GM18505 (cell line): Measurements from ENCODE around the gene UNC5A.

Source experiments
- ATAC-seq: cut with Tn5 transposase; IDR thresholded peaks from one replicate; pipeline ENCODE4 v1.9.1; 2021; ENCODE audit not compliant: unreplicated experiment
- POLR2A ChIP-seq: IDR thresholded peaks from 4 replicates; pipeline ENCODE4 v1.6.1; 2011; ENCODE audit warnings: borderline replicate concordance; ENCODE audit not compliant: insufficient read depth, insufficient read length; ENCODE audit errors: extremely low read depth

Gene UNC5A

DNA sequence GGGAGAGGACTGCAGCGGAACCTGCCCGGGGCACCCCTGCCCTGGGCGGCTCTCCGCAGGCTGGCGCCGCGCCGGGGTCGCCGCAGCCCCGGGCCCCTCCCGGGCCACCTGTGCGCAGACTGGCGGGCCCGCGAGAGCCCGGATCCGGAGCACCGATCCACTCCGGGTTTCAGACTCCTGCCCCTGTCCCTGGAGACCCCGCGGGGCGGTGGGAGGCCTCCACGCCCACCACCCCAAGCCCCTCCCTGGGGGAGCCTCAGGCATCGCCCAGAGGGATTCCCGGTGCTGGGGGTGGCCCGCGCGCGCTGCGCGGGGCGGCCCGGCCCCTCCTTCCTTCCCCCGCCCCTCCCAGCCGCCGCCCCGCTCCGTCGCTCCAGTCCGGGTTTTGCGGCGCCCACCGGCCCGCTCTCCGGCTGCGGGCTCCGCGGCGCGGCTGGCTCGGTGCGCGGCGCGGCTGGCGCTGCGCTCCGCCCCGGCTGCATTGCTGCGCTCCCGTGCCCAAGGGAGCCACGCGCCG lies at the start of gene UNC5A:
Gene UNC5A, plus strand, starts transcription at position 479 of the 517 bp plus-strand sequence. CDS start 192 bp downstream, outside the sequence.
- no peak for TF ChIP-seq POLR2A
- ATAC-seq: no peak

DNA sequence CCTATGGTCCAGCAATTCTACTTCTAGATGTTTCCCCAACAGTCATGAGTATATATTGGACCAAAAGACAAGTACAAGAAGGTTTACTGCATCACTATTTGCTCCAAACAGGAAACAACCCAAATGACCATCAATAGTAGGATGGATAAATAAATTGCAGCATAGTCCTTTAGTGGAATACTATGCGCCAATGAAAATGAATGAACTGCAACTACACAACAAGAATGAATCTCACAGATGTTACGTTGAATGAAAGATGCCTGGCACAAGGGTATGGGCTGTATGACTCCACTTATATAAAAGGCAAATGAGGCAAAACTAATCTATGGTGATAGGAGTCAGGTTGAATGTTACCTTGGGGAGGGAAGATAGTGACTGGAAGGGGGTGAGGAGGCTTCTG lies 48.6 kb upstream of the UNC5A start:
- TF ChIP-seq POLR2A: no peak
- ATAC-seq: no peak

DNA sequence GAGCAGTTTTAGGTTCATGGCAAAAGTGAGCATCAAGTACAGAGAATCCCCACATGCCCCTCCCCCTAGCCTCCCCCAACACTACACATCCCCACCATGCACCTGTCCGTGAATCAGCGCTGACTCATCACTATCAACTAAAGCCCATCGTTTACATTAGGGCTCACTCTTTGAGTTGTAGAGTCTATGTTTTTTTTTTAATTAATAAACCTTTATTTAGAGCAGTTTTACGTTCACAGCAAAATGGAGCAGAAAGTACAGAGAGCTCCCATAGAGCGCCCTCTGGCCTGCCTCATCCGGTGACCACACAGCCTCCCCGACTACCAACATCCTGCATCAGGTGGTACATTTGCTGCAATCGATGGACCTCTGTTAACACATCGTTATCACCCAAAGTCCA lies 47.9 kb upstream of the UNC5A start:
- no peak for ATAC-seq
- TF ChIP-seq POLR2A: no peak

DNA sequence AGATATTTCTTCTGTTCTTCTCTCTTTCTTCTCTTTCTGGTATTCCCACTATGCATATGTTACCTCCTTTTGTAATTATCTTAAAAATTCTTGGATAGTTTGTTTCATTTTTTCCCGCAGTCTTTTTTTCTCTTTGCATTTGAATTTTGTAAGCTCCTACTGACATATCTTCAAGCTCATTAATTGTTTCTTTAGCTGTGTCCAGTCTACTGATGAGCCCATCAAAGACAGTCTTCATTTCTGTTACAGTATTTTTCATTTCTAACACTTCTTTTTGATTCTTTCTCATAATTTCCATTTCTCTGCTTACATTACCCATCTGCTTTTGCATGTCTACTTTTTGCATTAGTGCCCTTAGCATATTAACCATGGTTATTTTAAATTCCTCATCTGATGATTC lies 44.7 kb upstream of the UNC5A start:
- no peak for TF ChIP-seq POLR2A
- ATAC-seq: no peak

DNA sequence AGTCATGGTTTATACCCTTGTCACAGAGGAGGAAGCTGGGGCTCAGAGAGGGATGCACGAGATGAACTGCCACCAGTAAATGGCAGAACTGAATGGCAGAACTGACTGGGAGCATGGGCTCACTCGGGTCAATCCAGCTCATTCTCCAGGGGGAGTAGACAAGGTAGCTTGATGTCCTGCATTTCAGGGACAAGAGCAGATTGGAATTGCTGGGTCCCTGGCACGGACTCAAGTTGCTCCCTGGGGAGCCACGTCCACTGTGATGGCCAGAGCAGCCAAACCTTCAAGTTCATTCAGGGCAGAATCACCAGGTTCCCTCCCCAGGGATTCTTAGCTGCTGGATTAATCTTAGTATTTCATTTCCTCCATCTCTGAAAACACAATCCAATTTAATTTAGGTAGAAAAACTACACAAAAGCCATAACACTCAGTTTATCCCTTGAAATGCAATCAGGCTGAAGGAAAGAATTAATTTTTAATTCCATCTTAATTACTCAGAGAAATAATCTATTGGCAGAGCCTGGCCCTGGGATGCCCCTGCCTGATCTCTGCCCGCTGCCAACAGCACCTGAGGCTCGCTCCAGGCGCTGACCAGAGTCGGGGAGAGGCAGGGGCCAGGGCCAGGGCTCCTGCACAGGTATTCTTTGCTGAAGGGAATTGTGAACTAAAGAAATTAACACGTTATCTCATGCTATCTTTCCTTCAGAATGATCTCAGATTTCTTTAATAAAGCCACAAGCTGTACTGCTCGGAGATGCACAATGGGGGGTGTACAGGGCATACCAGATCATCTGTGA lies 42.0 kb upstream of the UNC5A start:
- no peak for TF ChIP-seq POLR2A
- no peak for ATAC-seq

DNA sequence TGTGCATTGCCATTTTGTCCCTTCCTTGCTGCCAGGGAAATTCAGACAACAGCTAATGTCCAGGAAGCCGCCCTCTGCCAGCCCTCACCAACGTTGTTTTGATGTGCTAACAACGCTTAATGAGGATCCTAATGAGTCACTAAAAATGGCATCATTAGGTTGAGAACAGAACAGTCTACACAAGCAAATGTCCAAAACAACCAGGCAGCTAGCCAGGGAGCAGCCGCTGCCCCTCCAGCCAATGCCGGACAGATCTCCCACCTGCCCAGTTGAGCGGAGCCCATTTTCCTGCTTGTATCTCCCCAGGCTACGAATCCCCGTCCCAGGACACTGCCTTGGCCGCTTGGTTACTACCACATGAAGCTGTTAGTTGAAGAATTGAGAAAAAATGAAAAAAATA lies 40.4 kb upstream of the UNC5A start:
- ATAC-seq: no peak
- TF ChIP-seq POLR2A: no peak

DNA sequence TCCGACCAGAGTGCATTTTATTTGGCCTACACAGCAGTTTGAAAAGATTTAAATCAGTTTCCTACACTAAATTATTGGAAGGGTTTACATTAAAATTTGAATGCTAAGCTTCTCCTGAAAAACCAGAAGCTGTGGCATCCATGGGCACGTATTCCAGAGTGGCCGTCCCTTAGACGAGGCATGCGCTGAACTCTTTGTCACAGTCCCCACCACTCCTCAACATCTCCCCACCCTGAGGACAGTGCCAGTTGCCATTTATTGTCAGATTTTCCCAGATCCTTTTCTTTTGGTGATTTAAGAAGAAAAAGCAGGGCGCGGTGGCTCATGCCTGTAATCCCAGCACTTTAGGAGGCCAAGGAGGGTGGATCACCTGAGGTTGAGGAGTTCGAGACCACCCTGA lies 39.9 kb upstream of the UNC5A start:
- ATAC-seq: no peak
- TF ChIP-seq POLR2A: no peak

DNA sequence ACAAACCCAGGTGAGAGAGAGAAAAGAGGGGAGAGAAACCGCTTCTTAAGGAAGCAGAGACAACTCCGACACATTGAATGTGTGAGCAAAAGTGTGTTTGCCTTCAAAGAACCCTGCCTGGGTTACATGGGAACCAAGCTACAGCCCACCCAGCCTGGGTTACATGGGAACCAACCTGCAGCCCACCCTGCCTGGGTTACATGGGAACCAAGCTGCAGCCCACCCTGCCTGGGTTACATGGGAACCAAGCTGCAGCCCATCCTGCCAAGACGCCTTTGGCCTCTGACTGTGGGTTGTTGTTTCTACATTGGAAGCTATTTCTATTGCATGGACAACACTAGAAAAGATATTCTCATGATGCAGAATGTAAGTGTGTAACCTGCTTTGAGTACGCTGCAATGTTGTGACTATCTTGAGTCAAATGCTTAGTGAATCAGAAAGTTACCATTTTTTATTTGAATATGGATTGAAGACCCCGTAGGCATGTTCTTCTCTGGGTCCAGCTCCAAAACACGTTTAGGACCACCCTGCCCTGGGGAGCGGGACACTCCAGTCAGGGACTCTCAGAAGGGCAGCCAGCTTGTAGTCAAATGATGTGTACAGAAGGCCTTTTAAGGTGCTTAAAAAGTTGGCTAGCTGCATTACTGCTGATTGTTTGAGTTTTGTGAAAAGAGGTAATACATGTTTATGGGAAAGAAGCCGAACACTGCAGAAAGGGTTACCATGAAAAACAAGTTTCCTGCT lies 39.1 kb upstream of the UNC5A start:
- TF ChIP-seq POLR2A: no peak
- no peak for ATAC-seq

DNA sequence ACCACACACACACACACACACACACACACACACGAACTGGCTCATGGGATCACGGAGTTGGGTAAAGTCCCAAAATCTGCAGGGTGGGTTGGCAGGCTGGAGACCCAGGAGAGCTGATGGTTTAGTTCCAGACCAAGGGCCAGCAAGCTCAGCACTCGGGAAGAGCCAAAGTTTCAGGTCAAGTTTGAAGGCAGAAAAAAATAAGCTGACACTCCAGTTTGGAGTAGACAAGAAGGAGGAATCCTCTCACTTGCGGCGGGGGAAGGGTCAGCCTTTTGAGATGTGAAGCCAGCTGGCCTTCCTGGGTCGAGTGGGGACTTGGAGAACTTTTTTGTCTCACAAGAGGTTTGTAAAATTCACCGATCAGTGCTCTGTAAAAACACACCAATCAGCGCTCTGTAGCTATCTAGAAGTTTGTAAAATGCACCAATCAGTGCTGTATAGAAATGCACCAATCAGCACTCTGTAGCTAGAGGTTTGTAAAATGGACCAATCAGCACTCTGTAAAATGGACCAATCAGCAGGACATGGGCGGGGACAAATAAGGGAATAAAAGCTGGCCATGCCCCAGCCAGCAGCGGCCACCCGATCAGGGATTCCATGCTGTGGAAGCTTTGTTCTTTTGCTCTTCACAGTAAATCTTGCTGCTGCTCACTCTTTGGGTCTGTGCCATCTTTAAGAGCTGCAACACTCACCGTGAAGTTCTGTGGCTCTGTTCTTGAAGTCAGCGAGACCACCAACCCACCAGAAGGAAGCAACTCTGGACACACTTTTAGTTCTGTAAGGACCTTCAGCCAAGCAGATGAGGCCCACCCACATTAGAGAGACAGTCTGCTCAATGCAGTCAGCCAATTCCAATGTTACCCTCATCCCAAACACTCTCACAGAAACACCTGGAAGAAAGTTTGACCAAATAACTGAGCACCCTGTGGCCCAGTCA lies 37.8 kb upstream of the UNC5A start:
- TF ChIP-seq POLR2A: no peak
- no peak for ATAC-seq

DNA sequence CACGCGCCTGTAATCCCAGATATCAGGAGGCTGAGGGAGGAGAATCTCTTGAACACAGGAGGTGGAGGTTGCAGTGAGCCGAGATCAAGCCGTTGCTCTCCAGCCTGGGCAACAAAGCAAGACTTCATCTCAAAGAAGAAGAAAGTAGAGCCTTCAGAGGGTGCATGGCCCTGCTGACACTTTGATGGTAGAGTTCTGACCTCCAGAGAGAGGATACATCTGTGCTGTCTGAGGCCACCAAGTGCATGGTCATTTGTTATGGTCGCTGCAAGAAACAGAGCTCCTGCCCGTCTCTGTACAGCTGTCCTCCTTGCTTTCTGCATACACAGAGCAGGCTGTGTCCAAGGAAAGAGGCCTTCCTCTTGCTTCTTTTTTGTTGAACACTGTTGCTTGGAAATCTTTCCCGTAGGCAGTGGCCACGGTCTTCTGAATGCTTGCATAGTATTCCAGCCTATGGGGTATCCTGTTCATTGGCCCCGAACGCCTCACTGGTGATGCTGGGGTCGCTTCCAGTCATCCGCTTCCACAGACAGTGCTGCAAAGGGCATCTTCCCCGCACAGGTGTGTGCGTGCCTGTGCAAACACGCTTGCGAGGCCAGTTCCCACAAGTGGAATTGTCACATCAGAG lies 36.8 kb upstream of the UNC5A start:
- ATAC-seq: no peak
- TF ChIP-seq POLR2A: no peak

DNA sequence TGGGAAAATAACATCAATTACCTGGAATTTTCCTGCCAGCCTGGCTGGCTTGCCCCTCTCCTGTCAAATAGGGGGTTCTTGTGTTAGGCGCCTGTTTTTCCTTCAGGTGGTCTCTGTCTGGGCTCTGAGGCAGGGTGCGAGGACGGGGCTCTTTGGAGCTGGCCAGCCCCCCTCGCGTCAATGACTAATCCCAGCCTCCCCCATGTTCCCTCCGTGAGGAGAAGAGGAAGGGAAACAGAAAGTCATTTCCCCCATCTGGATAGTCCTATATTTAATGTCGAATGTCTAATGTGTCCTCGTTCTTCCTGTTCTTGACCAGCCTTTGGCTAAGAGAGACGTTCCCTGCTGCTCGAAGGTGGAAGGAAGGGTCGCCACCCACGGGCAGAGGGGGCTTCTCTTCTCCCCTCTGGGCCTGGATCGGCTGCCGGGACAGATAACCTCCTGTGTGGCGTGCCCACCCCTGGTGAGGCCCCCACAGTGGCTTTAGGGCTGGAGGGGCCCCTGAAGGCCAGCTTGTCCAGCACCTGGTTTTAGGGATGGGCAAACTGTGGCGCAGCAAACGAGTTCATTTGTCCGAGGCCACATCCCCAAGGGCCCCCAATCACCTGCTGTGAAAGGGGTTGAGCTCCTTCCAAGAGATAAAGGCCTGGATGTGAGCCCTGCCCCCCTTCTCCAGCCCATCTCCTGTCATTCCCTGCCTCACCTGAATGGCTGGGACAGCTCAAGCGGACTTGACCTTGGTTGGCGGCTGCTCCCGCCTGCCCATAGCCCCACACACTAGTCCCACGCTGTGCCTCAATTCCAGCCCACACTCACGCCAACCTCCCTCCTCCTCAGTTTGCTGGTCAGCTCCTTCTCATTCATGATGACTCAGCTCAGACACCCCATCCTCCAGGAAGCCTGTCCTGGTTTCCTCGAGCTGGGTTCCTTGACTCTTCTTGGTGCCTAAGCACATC lies 35.9 kb upstream of the UNC5A start:
- ATAC-seq: no peak
- TF ChIP-seq POLR2A: no peak
